Activated T-cell treated with anti-CD3 and anti-CD28 coated beads, Interleukin-2, amount 50 U/mL, for 1 hour (primary cell): ENCODE data around the gene ADISSP.
"Not testable (repeated sequence)": the region's sequence is repeated elsewhere in the genome, so short reads cannot be mapped to it uniquely, and the experiment has no call there.

Experiments
- DNase-seq: peaks from one replicate; pipeline ENCODE4 v3.0.0-alpha.2; 2020

ADISSP gene

GRCh38 chr20:3797592-3798372 is 30.2 kb upstream of the ADISSP start:
- DNase-seq, result no peak

GRCh38 chr20:3797226-3797545 is 29.6 kb upstream of the ADISSP start:
- DNase-seq, result no peak

GRCh38 chr20:3796477-3797225 is 29.1 kb upstream of the ADISSP start:
- DNase-seq, result no peak

- DNase-seq, result peak; percentile 90
Observed at GRCh38 chr20:3795511-3796468, 28.2 kb upstream of the ADISSP start, which contains the start of gene CDC25B. TSS of gene CDC25B (plus strand) at chr20:3796310. CDS start at chr20:3796532, 222 bp downstream.

GRCh38 chr20:3794701-3795420 is 27.3 kb upstream of the ADISSP start:
- no peak for DNase-seq

- DNase-seq, result not testable (repeated sequence)
Observed at GRCh38 chr20:3794168-3794567, 26.6 kb upstream of the ADISSP start.

- DNase-seq, result not testable (repeated sequence)
Observed at GRCh38 chr20:3789201-3789600, 21.6 kb upstream of the ADISSP start.

- DNase-seq, result no peak
Observed at GRCh38 chr20:3788685-3789155, 21.2 kb upstream of the ADISSP start.

- no peak for DNase-seq
Observed at GRCh38 chr20:3787324-3788014, 19.9 kb upstream of the ADISSP start.

GRCh38 chr20:3786665-3787323 is 19.2 kb upstream of the ADISSP start, which contains the start of gene CENPB:
TSS of gene CENPB (minus strand) at chr20:3786740. CDS start at chr20:3786483, 257 bp downstream.
- DNase-seq, result peak; percentile 94

- DNase-seq, result peak; percentile 60
Observed at GRCh38 chr20:3786126-3786484, 18.6 kb upstream of the ADISSP start.

- no peak for DNase-seq
Observed at GRCh38 chr20:3785240-3786125, 17.9 kb upstream of the ADISSP start.

- no peak for DNase-seq
Observed at GRCh38 chr20:3784863-3785239, 17.3 kb upstream of the ADISSP start.

GRCh38 chr20:3784216-3784853 is 16.8 kb upstream of the ADISSP start:
- DNase-seq, result no peak

- DNase-seq, result no peak
Observed at GRCh38 chr20:3783511-3784195, 16.1 kb upstream of the ADISSP start.

- DNase-seq, result no peak
Observed at GRCh38 chr20:3783068-3783489, 15.5 kb upstream of the ADISSP start.

GRCh38 chr20:3782597-3782996 is 15.0 kb upstream of the ADISSP start:
- DNase-seq, result no peak

GRCh38 chr20:3781153-3781910 is 13.8 kb upstream of the ADISSP start, which contains the start of gene SPEF1:
TSS of gene SPEF1 (minus strand) at chr20:3781448. CDS start at chr20:3781287, 161 bp downstream.
- peak; percentile 47 for DNase-seq
